Measurements from ENCODE around the gene ALG1L2. TPM values are rescaled to one million over a fixed set of nuclear protein-coding genes. Genes with fewer than 3 reads are reported as not detected.
"Not testable (repeated sequence)": the region's sequence is repeated elsewhere in the genome, so short reads cannot be mapped to it uniquely, and the experiment has no call there.

The ALG1L2 gene, protein sequence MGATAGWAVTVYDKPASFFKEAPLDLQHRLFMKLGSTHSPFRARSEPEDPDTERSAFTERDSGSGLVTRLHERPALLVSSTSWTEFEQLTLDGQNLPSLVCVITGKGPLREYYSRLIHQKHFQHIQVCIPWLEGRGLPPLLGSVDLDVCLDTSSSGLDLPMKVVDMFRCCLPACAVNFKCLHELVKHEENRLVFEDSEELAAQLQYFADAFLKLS
- total RNA-seq (2021): 2.2 and 2.6 TPM in 2 replicates
- percentile 30 among the genes with signal in this experiment for Bru-seq, nascent RNA
- percentile 34 among the genes with signal in this experiment for BruChase-seq, experiment 1, labeled RNA remaining after a 2-hour chase
- percentile 22 among the genes with signal in this experiment for BruChase-seq, experiment 2, labeled RNA remaining after a 6-hour chase
- long read RNA-seq, partial matches to known transcripts: 0 of 26 reads
- long read RNA-seq, other reads (novel, unspliced or antisense): 26 of 26 reads

DNA sequence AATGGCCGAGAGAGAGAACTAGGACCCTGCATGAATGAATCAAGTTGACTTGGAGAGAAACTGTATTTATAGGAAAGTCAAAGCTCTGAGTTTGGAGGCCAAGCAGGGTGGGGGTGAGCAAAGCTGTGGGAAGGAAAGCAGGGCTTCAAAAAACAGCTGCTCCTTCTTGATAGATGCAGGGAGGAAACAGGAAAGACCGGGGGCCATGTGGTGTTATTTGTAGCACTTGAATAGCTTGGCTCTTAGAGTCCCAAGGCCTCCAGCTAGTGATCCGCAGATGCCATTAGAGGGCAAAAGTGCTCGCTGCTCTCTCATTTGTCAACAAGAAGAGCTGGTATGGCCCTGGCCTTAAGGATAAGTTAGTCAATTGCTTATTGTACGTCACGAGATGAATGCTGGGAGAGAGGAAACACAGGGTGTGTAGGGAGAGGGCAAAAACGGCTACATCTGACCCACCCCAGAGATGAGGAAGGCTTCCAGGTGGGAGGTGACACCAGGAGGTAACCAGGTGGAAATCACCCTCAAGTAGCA lies at the start of gene ALG1L2:
TSS of gene ALG1L2 (plus strand) at position 481 of the 531 bp plus-strand sequence. CDS start 186 bp downstream, outside the sequence.
- no peaks in the 10 kb centered on the region for H3K27me3 ChIP-seq (ENCODE audit: insufficient read depth, low read depth)
- TF ChIP-seq, protein P1, sequence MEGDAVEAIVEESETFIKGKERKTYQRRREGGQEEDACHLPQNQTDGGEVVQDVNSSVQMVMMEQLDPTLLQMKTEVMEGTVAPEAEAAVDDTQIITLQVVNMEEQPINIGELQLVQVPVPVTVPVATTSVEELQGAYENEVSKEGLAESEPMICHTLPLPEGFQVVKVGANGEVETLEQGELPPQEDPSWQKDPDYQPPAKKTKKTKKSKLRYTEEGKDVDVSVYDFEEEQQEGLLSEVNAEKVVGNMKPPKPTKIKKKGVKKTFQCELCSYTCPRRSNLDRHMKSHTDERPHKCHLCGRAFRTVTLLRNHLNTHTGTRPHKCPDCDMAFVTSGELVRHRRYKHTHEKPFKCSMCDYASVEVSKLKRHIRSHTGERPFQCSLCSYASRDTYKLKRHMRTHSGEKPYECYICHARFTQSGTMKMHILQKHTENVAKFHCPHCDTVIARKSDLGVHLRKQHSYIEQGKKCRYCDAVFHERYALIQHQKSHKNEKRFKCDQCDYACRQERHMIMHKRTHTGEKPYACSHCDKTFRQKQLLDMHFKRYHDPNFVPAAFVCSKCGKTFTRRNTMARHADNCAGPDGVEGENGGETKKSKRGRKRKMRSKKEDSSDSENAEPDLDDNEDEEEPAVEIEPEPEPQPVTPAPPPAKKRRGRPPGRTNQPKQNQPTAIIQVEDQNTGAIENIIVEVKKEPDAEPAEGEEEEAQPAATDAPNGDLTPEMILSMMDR (conservative IDR thresholded peaks at IDR 0.05): no peak
- TF ChIP-seq EZH2 (IDR thresholded peaks at IDR 0.05; ENCODE audit: low read depth): no peak
- no peaks in the 10 kb centered on the region for H3K36me3 ChIP-seq (ENCODE audit: low read depth)
- H3K4me2 ChIP-seq: no peak within 1 kb of the TSS
- no peak within 1 kb of the TSS for H3K4me3 ChIP-seq
- no peaks in the 10 kb centered on the region for H3K79me2 ChIP-seq (ENCODE audit: low read depth)
- H3K27ac ChIP-seq: no peak within 1 kb of the TSS
- ChIA-PET CTCF (no interaction called here), POLR2A (ENCODE audit: unreplicated experiment) (interaction anchor here (0.6 kb wide), 1 partner anchor 18 kb away, joined by 4 read pairs; no protein-coding TSS in a partner anchor)
- H3K9me2 ChIP-seq (ENCODE audit: insufficient read depth): no peaks in the 10 kb centered on the region
- H4K20me1 ChIP-seq (ENCODE audit: insufficient read depth): no peaks in the 10 kb centered on the region
- H3F3A ChIP-seq (ENCODE audit: insufficient read depth, low read depth): no peaks in the 10 kb centered on the region
- intact Hi-C loops (cut with micrococcal nuclease; ENCODE audit: unreplicated experiment): no loop called here
- no peak for DNase-seq
- H2AFZ ChIP-seq: no peak within 1 kb of the TSS
- H3K4me1 ChIP-seq (replicated peaks; ENCODE audit: insufficient read depth): no peaks in the 10 kb centered on the region
- BruUV-seq (replicated peaks): no TSS peak
- no peaks in the 10 kb centered on the region for H3K9me3 ChIP-seq (ENCODE audit: insufficient read depth, low read depth)

DNA sequence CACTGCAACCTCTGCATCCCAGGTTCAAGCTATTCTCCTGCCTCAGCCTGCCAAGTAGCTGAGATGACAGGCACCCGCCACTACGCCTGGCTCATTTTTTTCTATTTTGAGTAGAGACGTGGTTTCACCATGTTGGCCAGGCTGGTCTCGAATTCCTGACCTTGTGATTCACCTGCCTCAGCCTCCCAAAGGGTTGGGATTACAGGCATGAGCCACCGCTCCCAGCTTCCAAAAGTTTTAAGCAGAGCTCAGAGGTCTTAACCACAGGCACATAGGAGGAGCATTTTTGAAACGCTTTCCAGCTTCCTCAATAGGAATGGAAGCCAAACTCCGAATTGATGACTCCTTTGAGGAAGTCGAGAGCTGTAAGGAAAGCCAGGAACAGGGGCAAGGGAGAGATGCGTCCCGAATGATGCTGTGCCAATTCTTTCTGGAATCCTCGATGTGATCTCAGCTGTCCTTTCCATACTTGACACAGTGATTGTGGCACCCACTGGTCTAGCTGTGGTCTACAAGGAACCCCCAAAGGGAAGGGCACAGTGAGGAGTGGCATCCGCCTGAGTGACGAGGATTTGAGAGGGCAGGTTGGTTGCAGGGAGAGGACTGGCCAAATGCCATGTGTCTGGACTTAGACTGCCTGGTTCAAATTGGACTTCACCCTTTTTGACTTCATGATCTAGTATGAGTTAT lies 44.4 kb upstream of the ALG1L2 start:
- H3K36me3 ChIP-seq (ENCODE audit: low read depth); H3K9me3 ChIP-seq (ENCODE audit: insufficient read depth, low read depth); H4K20me1 ChIP-seq (ENCODE audit: insufficient read depth); H3K4me2 ChIP-seq; H3K79me2 ChIP-seq (ENCODE audit: low read depth); H3K9me2 ChIP-seq (ENCODE audit: insufficient read depth); CTCF ChIA-PET; POLR2A ChIA-PET (ENCODE audit: unreplicated experiment); H3K4me3 ChIP-seq; DNase-seq; H3K4me1 ChIP-seq (replicated peaks; ENCODE audit: insufficient read depth); H3K27ac ChIP-seq; intact Hi-C loops (cut with micrococcal nuclease; ENCODE audit: unreplicated experiment); H3K27me3 ChIP-seq (ENCODE audit: insufficient read depth, low read depth); BruUV-seq (replicated peaks); H3F3A ChIP-seq (ENCODE audit: insufficient read depth, low read depth); H2AFZ ChIP-seq: not testable (repeated sequence)

DNA sequence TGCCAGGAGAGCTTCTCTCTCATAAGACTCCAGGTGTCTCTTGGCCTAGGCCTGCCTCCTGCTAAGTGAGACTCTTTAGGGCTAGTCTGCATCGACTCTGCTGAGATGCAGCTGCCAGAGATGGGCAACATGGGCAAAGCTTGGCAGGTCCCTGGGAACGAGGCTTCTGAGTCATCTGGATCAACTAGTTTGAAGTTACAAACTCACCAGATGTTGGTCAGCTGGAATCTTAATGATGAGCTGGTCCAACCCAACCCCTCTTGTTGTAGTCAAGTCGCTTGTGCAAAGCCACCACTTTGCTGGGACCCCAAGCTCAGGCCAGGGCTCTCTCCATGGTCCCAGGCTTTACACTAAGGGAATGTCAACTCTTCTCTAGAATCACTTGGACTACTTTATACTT lies 38.9 kb upstream of the ALG1L2 start:
- BruUV-seq (replicated peaks); H3F3A ChIP-seq (ENCODE audit: insufficient read depth, low read depth); H3K27me3 ChIP-seq (ENCODE audit: insufficient read depth, low read depth); DNase-seq; intact Hi-C loops (cut with micrococcal nuclease; ENCODE audit: unreplicated experiment); H3K79me2 ChIP-seq (ENCODE audit: low read depth); POLR2A ChIA-PET (ENCODE audit: unreplicated experiment); H3K4me2 ChIP-seq; H3K4me1 ChIP-seq (replicated peaks; ENCODE audit: insufficient read depth); H3K4me3 ChIP-seq; H3K36me3 ChIP-seq (ENCODE audit: low read depth); H3K9me2 ChIP-seq (ENCODE audit: insufficient read depth); H4K20me1 ChIP-seq (ENCODE audit: insufficient read depth); H3K27ac ChIP-seq; H3K9me3 ChIP-seq (ENCODE audit: insufficient read depth, low read depth); CTCF ChIA-PET; H2AFZ ChIP-seq: not testable (repeated sequence)

DNA sequence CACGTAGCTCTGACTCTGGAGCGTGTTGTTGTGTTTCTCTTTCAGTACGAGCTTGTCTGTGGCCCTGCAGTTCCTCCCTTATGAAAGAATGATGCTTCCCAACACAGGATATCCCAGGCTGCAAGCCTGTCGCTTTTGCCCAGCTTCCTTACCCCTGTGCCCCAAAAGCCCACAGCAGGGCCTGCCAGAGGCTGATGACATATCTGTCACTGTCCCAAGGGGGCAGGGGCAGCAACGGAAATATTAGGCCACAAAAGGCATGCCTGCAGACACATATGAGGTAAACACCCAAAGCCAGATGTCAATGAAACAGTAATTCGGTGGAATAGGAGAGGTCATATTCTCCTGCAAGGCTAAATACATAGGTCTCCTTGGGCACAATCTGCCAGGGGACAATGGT lies 38.0 kb upstream of the ALG1L2 start:
- H3K79me2 ChIP-seq (ENCODE audit: low read depth); H3K9me2 ChIP-seq (ENCODE audit: insufficient read depth); H3K27ac ChIP-seq; H2AFZ ChIP-seq; POLR2A ChIA-PET (ENCODE audit: unreplicated experiment); H3K4me3 ChIP-seq; H3K36me3 ChIP-seq (ENCODE audit: low read depth); BruUV-seq (replicated peaks); DNase-seq; intact Hi-C loops (cut with micrococcal nuclease; ENCODE audit: unreplicated experiment); H3K9me3 ChIP-seq (ENCODE audit: insufficient read depth, low read depth); H3F3A ChIP-seq (ENCODE audit: insufficient read depth, low read depth); H3K27me3 ChIP-seq (ENCODE audit: insufficient read depth, low read depth); H3K4me2 ChIP-seq; H3K4me1 ChIP-seq (replicated peaks; ENCODE audit: insufficient read depth); H4K20me1 ChIP-seq (ENCODE audit: insufficient read depth): not testable (repeated sequence)
- CTCF ChIA-PET: interaction anchor here (0.7 kb wide), 1 partner anchor 33 kb away, joined by 3 read pairs; no protein-coding TSS in a partner anchor

Measured in PC-9 (cell line).